ENCODE results near the gene SCUBE2.

Gene SCUBE2

GRCh38 chr11:9046481-9046880 lies 44.9 kb downstream of the SCUBE2 start:
- no peak for TF ChIP-seq CTCF (IDR thresholded peaks at IDR 0.05; ENCODE audit: insufficient read depth, low read depth, low read length, missing control alignments)
- no peak for DNase-seq (ENCODE audit: low read depth)

GRCh38 chr11:9042488-9042887 lies 48.9 kb downstream of the SCUBE2 start:
- no peak overlapping the region for H3K4me3 ChIP-seq (ENCODE audit: low read length)
- no peak for DNase-seq (ENCODE audit: low read depth)
- no peak for TF ChIP-seq CTCF (IDR thresholded peaks at IDR 0.05; ENCODE audit: insufficient read depth, low read depth, low read length, missing control alignments)

More at GRCh38 chr11:9046481-9046880, 44.9 kb downstream of the SCUBE2 start:
- H3K4me3 ChIP-seq (ENCODE audit: low read length) = no peak overlapping the region

GRCh38 chr11:9041747-9042146 lies 49.7 kb downstream of the SCUBE2 start:
- no peak for DNase-seq (ENCODE audit: low read depth)
- no peak overlapping the region for H3K4me3 ChIP-seq (ENCODE audit: low read length)
- TF ChIP-seq CTCF (IDR thresholded peaks at IDR 0.05; ENCODE audit: insufficient read depth, low read depth, low read length, missing control alignments) = no peak

- H3K4me3 ChIP-seq (ENCODE audit: low read length) = no peak overlapping the region
- DNase-seq (ENCODE audit: low read depth) = no peak
- TF ChIP-seq CTCF (IDR thresholded peaks at IDR 0.05; ENCODE audit: insufficient read depth, low read depth, low read length, missing control alignments) = no peak
Measured at GRCh38 chr11:9040410-9040809, 51.0 kb downstream of the SCUBE2 start.

GRCh38 chr11:9039863-9040262 lies 51.5 kb downstream of the SCUBE2 start:
- no peak overlapping the region for H3K4me3 ChIP-seq (ENCODE audit: low read length)
- TF ChIP-seq CTCF (IDR thresholded peaks at IDR 0.05; ENCODE audit: insufficient read depth, low read depth, low read length, missing control alignments) = no peak
- no peak for DNase-seq (ENCODE audit: low read depth)

GRCh38 chr11:9039198-9039597 lies 52.2 kb downstream of the SCUBE2 start:
- H3K4me3 ChIP-seq (ENCODE audit: low read length) = no peak overlapping the region
- no peak for TF ChIP-seq CTCF (IDR thresholded peaks at IDR 0.05; ENCODE audit: insufficient read depth, low read depth, low read length, missing control alignments)
- DNase-seq (ENCODE audit: low read depth) = peak; percentile 87

- DNase-seq (ENCODE audit: low read depth) = no peak
- H3K4me3 ChIP-seq (ENCODE audit: low read length) = no peak overlapping the region
- no peak for TF ChIP-seq CTCF (IDR thresholded peaks at IDR 0.05; ENCODE audit: insufficient read depth, low read depth, low read length, missing control alignments)
Measured at GRCh38 chr11:9038541-9038940, 52.9 kb downstream of the SCUBE2 start.

Data from epithelial cell of esophagus (primary cell).